HepG2 (cell line): ENCODE results near the gene CKS1B. TPM values are rescaled to one million over a fixed set of nuclear protein-coding genes. Genes with fewer than 3 reads are reported as not detected.

ENCODE experiments used
- ATAC-seq: fragments of 200-7000 bp; cut with Tn5 transposase; 3 replicates; pipeline ENCODE4 v1.9.1; 2020; ENCODE audit warnings: mild to moderate bottlenecking, moderate library complexity
- BruUV-seq: library from RNA; stranded (reverse); fragments of 400-500 nt; replicated peaks from 2 replicates; lab custom pipeline; 2021; lab: Mats Ljungman, UMichigan
- CTCF ChIA-PET: fragments of 300-600 bp; formaldehyde crosslinking; extraction: SDS; loops from one replicate; lab custom pipeline; 2021; ENCODE audit warnings: low total read pairs, inconsistent platforms, low intra/inter-chr PET ratio; lab: Yijun Ruan, JAX
- POLR2A ChIA-PET: fragments of 350-600 bp; sonication (Branson Sonifier 250); formaldehyde crosslinking; loops from one replicate; lab custom pipeline; 2020; ENCODE audit warnings: antibody characterized with exemption, inconsistent platforms; lab: Yijun Ruan, JAX
- DNase-seq: peaks from one replicate; pipeline ENCODE4 v3.0.0-alpha.2; 2015; ENCODE audit warnings: low spot score
- FAIRE-seq: peaks from 3 replicates; lab custom pipeline; 2011; peaks lifted over from hg19 to GRCh38; lab: Jason Lieb, UNC
- H2AFZ ChIP-seq: one replicate; pipeline ENCODE4 v1.6.1; 2011; ENCODE audit warnings: low read length, inconsistent platforms
- H3K27ac ChIP-seq: fragments of 300-600 bp; 3 replicates; pipeline ENCODE4 v1.8.0; 2011; ENCODE audit warnings: mixed run types, mild to moderate bottlenecking, mixed read lengths, low read length, inconsistent platforms; ENCODE audit not compliant: insufficient read depth; ENCODE audit errors: extremely low read length
- H3K27me3 ChIP-seq, 2 experiments: fragments of 200-600 bp in 1 of 2; 2 replicates in 1 of 2; 3 replicates in 1 of 2; pipeline versions ENCODE4 v1.6.0 to v1.8.0; 2011; ENCODE audit warnings: low read length in 2 of 2, mild to moderate bottlenecking in 2 of 2, moderate library complexity in 2 of 2, inconsistent platforms in 1 of 2; ENCODE audit not compliant: insufficient read depth in 2 of 2, control insufficient read depth in 1 of 2
- H3K36me3 ChIP-seq, 2 experiments: fragments of 200-600 bp in 1 of 2; replicated peaks in 1 of 2; 2 replicates in 1 of 2; 3 replicates in 1 of 2; pipeline versions ENCODE4 v1.5.1 to v1.8.0; 2011; ENCODE audit warnings: low read length in 2 of 2, inconsistent platforms in 1 of 2; ENCODE audit not compliant: insufficient read depth in 2 of 2, control insufficient read depth in 1 of 2
- H3K4me1 ChIP-seq: 2 replicates; pipeline ENCODE4 v1.5.1; 2012; ENCODE audit warnings: low read length, inconsistent platforms; ENCODE audit not compliant: insufficient read depth
- H3K4me2 ChIP-seq: 2 replicates; pipeline ENCODE4 v1.6.0; 2011; ENCODE audit warnings: low read depth, low read length, inconsistent platforms
- H3K4me3 ChIP-seq, 3 experiments: fragments of 200-600 bp in 1 of 3; sonication (generic), shearing (Covaris generic) in 1 of 3; replicated peaks in 1 of 3; 2 replicates each; pipeline ENCODE4 v1.5.1; 2011 to 2016; ENCODE audit warnings: low read length in 3 of 3, inconsistent platforms in 2 of 3, low read depth in 2 of 3, mild to moderate bottlenecking in 2 of 3, control low read depth in 1 of 3, mixed read lengths in 1 of 3; ENCODE audit not compliant: insufficient read depth in 1 of 3
- H3K79me2 ChIP-seq: one replicate; pipeline ENCODE4 v1.6.1; 2011; ENCODE audit warnings: low read length, inconsistent platforms; ENCODE audit not compliant: insufficient read depth
- H3K9ac ChIP-seq: 2 replicates; pipeline ENCODE4 v1.6.0; 2011; ENCODE audit warnings: mild to moderate bottlenecking, low read depth, low read length, inconsistent platforms; ENCODE audit not compliant: insufficient read depth
- H3K9me3 ChIP-seq: 2 replicates; pipeline ENCODE4 v1.5.1; 2012; ENCODE audit warnings: mild to moderate bottlenecking, low read length
- H4K20me1 ChIP-seq: 2 replicates; pipeline ENCODE4 v1.6.0; 2011; ENCODE audit warnings: inconsistent platforms, mild to moderate bottlenecking, low read length, moderate library complexity; ENCODE audit not compliant: insufficient read depth
- BCL6 ChIP-seq: IDR thresholded peaks from 2 replicates; pipeline ENCODE4 v1.6.1; 2016; ENCODE audit warnings: missing genetic modification reagents, missing compliant biosample characterization
- BORCS8-MEF2B ChIP-seq: sonication (generic); formaldehyde crosslinking; IDR thresholded peaks from 2 replicates; pipeline ENCODE4 v1.8.0; 2022; ENCODE audit warnings: mild to moderate bottlenecking, missing genetic modification reagents
- JUND ChIP-seq: sonication (generic); formaldehyde crosslinking; IDR thresholded peaks from 2 replicates; pipeline ENCODE4 v1.8.0; 2022; ENCODE audit warnings: mild to moderate bottlenecking, missing genetic modification reagents
- MAX ChIP-seq: IDR thresholded peaks from 2 replicates; pipeline ENCODE4 v1.6.1; 2012; ENCODE audit warnings: inconsistent platforms
- MED13 ChIP-seq: sonication (generic); formaldehyde crosslinking; IDR thresholded peaks from 2 replicates; pipeline ENCODE4 v1.5.0; 2020; ENCODE audit warnings: missing genetic modification reagents
- ZFP90 ChIP-seq: sonication (generic); formaldehyde crosslinking; IDR thresholded peaks from 2 replicates; pipeline ENCODE4 v1.8.0; 2022; ENCODE audit warnings: missing genetic modification reagents, mild to moderate bottlenecking, inconsistent platforms, borderline replicate concordance
- ZMYM2 ChIP-seq: sonication (generic); formaldehyde crosslinking; IDR thresholded peaks from 2 replicates; pipeline ENCODE4 v1.8.0; 2022; ENCODE audit warnings: mild to moderate bottlenecking, missing genetic modification reagents
- ZNF251 ChIP-seq: sonication (generic); formaldehyde crosslinking; IDR thresholded peaks from 2 replicates; pipeline ENCODE4 v1.9.0; 2021; ENCODE audit warnings: mild to moderate bottlenecking, missing genetic modification reagents
- ZNF282 ChIP-seq: fragments of 450-650 bp; IDR thresholded peaks from 2 replicates; pipeline ENCODE4 v1.6.1; 2018; ENCODE audit not compliant: partially characterized antibody
- ZNF326 ChIP-seq: sonication (generic); formaldehyde crosslinking; IDR thresholded peaks from 2 replicates; pipeline ENCODE4 v1.4.0; 2020; ENCODE audit warnings: missing genetic modification reagents, borderline replicate concordance
- ZNF350 ChIP-seq: sonication (generic); formaldehyde crosslinking; IDR thresholded peaks from 2 replicates; pipeline ENCODE4 v1.4.0; 2020; ENCODE audit warnings: mild to moderate bottlenecking, low read depth, missing genetic modification reagents, borderline replicate concordance
- WGBS: methylation state at CpG from one replicate; pipeline ENCODE4 v1.1.6; 2017; ENCODE audit warnings: low lambda C conversion rate; 5-methylcytosine and 5-hydroxymethylcytosine counted together
- in situ Hi-C: cut with HindIII; loops from 2 replicates; pipeline ENCODE4 v1.10.0; 2017; ENCODE audit warnings: low pct_unique_long_range_greater_than_20kb; ENCODE audit not compliant: extremely low pct_ligation_motif_present
- intact Hi-C: fragments of 100-400 bp; cut with micrococcal nuclease; formaldehyde crosslinking; loops from one replicate; pipeline ENCODE4 v1.10.0; 2022; ENCODE audit not compliant: unreplicated experiment
- polyA plus RNA-seq, 8 experiments: library from polyadenylated mRNA; depleted of rRNA in 3 of 8; stranded (reverse) in 7 of 8; unstranded in 1 of 8; fragments of >200 nt; fragmentation: Illumina TruSeq in 4 of 8; extraction: Trizol in 4 of 8; gene quantifications; 2 replicates each; pipeline versions ENCODE4 v1.2.1 to v1.2.3, GENCODE V29; 2011 to 2016; ENCODE audit warnings: low read depth in 4 of 8, missing spikeins in 1 of 8, mixed read lengths in 1 of 8; ENCODE audit not compliant: insufficient read depth in 1 of 8
- total RNA-seq, 5 experiments: library from RNA; depleted of rRNA; stranded (reverse); fragments of >200 nt; fragmentation: Illumina TruSeq; extraction: Trizol; gene quantifications; 2 replicates each; pipeline ENCODE4 v1.2.3, GENCODE V29; 2016; ENCODE audit warnings: low read depth in 1 of 5

Gene CKS1B
- total and polyA plus RNA-seq, 2 of the 13 experiments (the other 11 are each of a cell fraction or from before 2014, with no cell fraction given): 217 to 222 TPM

DNA sequence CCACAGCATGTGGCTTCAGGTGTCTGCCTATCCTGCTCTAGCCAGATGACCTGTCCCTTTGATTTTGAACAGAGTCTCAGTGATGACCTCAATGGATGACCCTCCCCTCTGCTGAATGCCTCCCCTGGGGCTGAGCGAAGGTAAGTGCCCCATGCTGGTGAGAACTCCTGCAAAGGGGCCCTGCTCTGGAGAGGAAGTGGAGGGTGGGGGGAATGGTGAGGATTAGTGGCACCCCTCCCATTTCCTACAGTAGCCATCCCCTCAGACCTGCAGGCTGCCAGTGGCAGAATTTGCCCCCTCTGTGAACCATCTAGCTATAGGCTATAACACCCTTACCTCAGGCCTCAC lies 34.3 kb upstream of the CKS1B start:
- no peaks in the 10 kb centered on the region; a peak in 1 of 5 replicates for H3K36me3 ChIP-seq
- H3K4me3 ChIP-seq: no peak overlapping the region
- peak overlapping the region; percentile 50 for H3K27ac ChIP-seq
- H3K9ac ChIP-seq: no peak overlapping the region
- DNase-seq (no peak), ATAC-seq (no peak), FAIRE-seq (no peak)
- in situ Hi-C loops (no loop called here), intact Hi-C loops (no loop called here)
- peak overlapping the region; percentile 54 for H3K4me2 ChIP-seq
- no peaks in the 10 kb centered on the region for H3K27me3 ChIP-seq
- H2AFZ ChIP-seq: no peak overlapping the region
- ChIA-PET CTCF (no interaction called here), POLR2A (interaction anchor here (1.2 to 2.7 kb wide), 5 partner anchors 9 to 33 kb away, joined by 3 to 14 read pairs (median 3); partner anchors contain the start of genes CKS1B, PBXIP1, PYGO2 and SHC1)
- peaks cover 93% of the 10 kb centered on the region for H3K4me1 ChIP-seq
- TF ChIP-seq MED13 (CRISPR knock-in tag): no peak
- no peak for TF ChIP-seq ZNF282
- 0 out of 2 replicates have a peak, but pooled peaks have one; percentile 7 for TF ChIP-seq ZMYM2 (CRISPR knock-in tag)
- TF ChIP-seq MAX: 0 out of 2 replicates have a peak, but pooled peaks have one; percentile 7
- no peaks in the 10 kb centered on the region for H4K20me1 ChIP-seq
- H3K9me3 ChIP-seq: no peaks in the 10 kb centered on the region
- no TSS peak for BruUV-seq
- no peaks in the 10 kb centered on the region for H3K79me2 ChIP-seq
- WGBS: no CpG with 5 or more reads among the region's 1 CpG

DNA sequence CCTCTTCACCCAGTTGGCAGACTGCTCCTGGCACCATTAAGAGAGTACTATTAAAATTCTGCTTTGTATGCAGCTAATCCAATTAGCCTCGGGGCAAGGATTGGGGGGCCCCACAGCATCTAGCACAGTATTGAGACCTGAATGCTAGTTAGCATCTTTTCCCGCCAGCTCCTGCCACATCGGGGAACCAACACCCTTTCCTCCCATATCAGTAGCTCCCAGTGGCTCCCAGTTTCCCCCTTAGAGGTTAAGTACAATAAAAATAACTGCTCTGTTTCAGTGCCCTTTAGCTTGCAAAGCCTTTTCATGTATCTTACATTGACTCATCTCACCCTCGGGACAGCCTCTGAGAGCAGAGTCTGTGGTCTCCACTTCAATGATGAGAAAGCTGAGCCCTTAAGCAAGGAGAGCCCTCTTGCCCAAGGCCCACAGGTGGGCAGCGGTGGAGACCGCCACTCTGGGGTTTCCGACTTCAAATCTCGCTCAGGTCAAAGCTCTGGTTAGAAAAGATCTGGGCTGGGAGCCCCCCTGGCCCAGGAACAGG lies 33.8 kb upstream of the CKS1B start:
- no peak overlapping the region for H3K4me3 ChIP-seq
- DNase-seq: no peak
- no peaks in the 10 kb centered on the region for H4K20me1 ChIP-seq
- intact Hi-C loops (no loop called here), in situ Hi-C loops (no loop called here)
- FAIRE-seq: no peak
- no peaks in the 10 kb centered on the region for H3K79me2 ChIP-seq
- no peaks in the 10 kb centered on the region for H3K27me3 ChIP-seq
- peak overlapping the region; percentile 50 for H3K27ac ChIP-seq
- no peaks in the 10 kb centered on the region; a peak in 1 of 5 replicates for H3K36me3 ChIP-seq
- 0 out of 2 replicates have a peak overlapping the region, but pooled peaks have one; percentile 9 for H3K9ac ChIP-seq
- TF ChIP-seq ZFP90 (CRISPR knock-in tag) (no peak), JUND (CRISPR knock-in tag) (no peak), ZNF350 (no peak), ZNF251 (no peak), BORCS8-MEF2B (CRISPR knock-in tag) (no peak), BCL6 (CRISPR knock-in tag) (no peak), ZNF326 (no peak)
- no TSS peak for BruUV-seq
- no peak overlapping the region for H2AFZ ChIP-seq
- H3K9me3 ChIP-seq: no peaks in the 10 kb centered on the region
- peaks cover 93% of the 10 kb centered on the region for H3K4me1 ChIP-seq
- WGBS: 34% methylated on average over 6 of the region's 8 CpGs
- H3K4me2 ChIP-seq: peak overlapping the region; percentile 54; the same call in 1 of the 2 replicates
- POLR2A ChIA-PET: interaction anchor here (1.2 to 2.7 kb wide), 5 partner anchors 9 to 32 kb away, joined by 3 to 14 read pairs (median 3); partner anchors contain the start of genes CKS1B, PBXIP1, PYGO2 and SHC1
- no peak for ATAC-seq
- CTCF ChIA-PET: no interaction called here
